Naive B cell (primary cell): ENCODE measurements around the gene LYPD6. TPM values are rescaled to one million over a fixed set of nuclear protein-coding genes. Genes with fewer than 3 reads are reported as not detected.
"Not testable (repeated sequence)": the region's sequence is repeated elsewhere in the genome, so short reads cannot be mapped to it uniquely, and the experiment has no call there.

ENCODE experiments used
- ATAC-seq, 2 donors: fragments of 150-1000 bp; cut with Tn5 transposase; 2 replicates each; pipeline ENCODE4 v1.10.0; 2021; ENCODE audit warnings: low read depth in 2 of 2, mild to moderate bottlenecking in 2 of 2, moderate library complexity in 2 of 2
- DNase-seq: peaks from one replicate; pipeline ENCODE4 v3.0.0; 2022
- H3K27ac Mint-ChIP-seq, 6 donors: one replicate each; pipeline ENCODE4 v1.8.0; 2020 to 2022; ENCODE audit warnings: mild to moderate bottlenecking in 6 of 6, mixed read lengths in 6 of 6, moderate library complexity in 5 of 6, inconsistent platforms in 2 of 6
- H3K27me3 Mint-ChIP-seq, 3 donors: one replicate each; pipeline ENCODE4 v1.8.0; 2021 to 2022; ENCODE audit warnings: mixed read lengths in 3 of 3, mild to moderate bottlenecking in 1 of 3
- H3K36me3 Mint-ChIP-seq, 2 donors: one replicate each; pipeline ENCODE4 v1.8.0; 2020 to 2022; ENCODE audit warnings: mixed read lengths in 2 of 2, inconsistent platforms in 1 of 2, mild to moderate bottlenecking in 1 of 2
- H3K4me1 Mint-ChIP-seq, 3 donors: one replicate each; pipeline ENCODE4 v1.8.0; 2020 to 2022; ENCODE audit warnings: mixed read lengths in 3 of 3, inconsistent platforms in 1 of 3, mild to moderate bottlenecking in 1 of 3, moderate library complexity in 1 of 3
- H3K4me3 Mint-ChIP-seq, 8 donors: one replicate each; pipeline ENCODE4 v1.8.0; 2020 to 2022; ENCODE audit warnings: mild to moderate bottlenecking in 8 of 8, mixed read lengths in 8 of 8, moderate library complexity in 8 of 8, inconsistent platforms in 2 of 8
- H3K9me3 Mint-ChIP-seq, 7 donors: one replicate each; pipeline ENCODE4 v1.8.0; 2020 to 2022; ENCODE audit warnings: mixed read lengths in 7 of 7, mild to moderate bottlenecking in 5 of 7, inconsistent platforms in 2 of 7, moderate library complexity in 1 of 7
- polyA plus RNA-seq, 6 donors: library from polyadenylated mRNA; unstranded; fragments of 300-500 nt; fragmentation: Illumina TruSeq; gene quantifications; one replicate each; pipeline ENCODE4 v1.2.3, GENCODE V29; 2021; ENCODE audit warnings: low read depth in 6 of 6

The LYPD6 gene
- polyA plus RNA-seq, 6 donors from 2014 or later: not detected

GRCh38 chr2:149486664-149487063 is 156.3 kb downstream of the LYPD6 start:
- Mint-ChIP-seq H3K36me3 (no peaks in the 10 kb centered on the region), H3K4me3 (no peak overlapping the region), H3K4me1 (no peaks in the 10 kb centered on the region), H3K27ac (no peak overlapping the region), H3K27me3 (peaks cover 0 to 13% (median 10%) of the 10 kb centered on the region in 3 donors), H3K9me3 (no peaks in the 10 kb centered on the region)
- DNase-seq (no peak), ATAC-seq (no peak)

DNA sequence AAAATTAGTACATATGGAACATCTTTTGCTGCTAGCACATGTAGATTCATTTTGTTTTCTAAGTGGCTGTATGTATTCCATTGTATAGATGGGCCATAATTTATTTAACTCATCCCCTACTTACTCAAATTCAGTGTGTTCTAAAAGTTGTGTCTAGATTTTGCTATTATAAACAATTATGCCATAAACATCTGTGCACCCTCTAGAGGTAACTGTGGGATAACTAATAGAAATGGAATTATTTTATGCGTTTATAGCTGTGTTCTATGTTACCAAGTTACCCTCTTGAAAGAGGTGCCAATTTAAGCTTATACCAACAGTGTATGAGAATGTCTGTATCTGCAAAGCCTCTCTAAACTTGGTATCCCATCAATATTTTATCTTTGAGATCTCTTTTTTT is 156.8 kb downstream of the LYPD6 start:
- ATAC-seq (no peak), DNase-seq (no peak)
- Mint-ChIP-seq H3K36me3 (no peaks in the 10 kb centered on the region), H3K4me3 (no peak overlapping the region), H3K9me3 (no peaks in the 10 kb centered on the region), H3K27ac (no peak overlapping the region), H3K27me3 (peaks cover 0 to 13% (median 10%) of the 10 kb centered on the region in 3 donors), H3K4me1 (no peaks in the 10 kb centered on the region)

DNA sequence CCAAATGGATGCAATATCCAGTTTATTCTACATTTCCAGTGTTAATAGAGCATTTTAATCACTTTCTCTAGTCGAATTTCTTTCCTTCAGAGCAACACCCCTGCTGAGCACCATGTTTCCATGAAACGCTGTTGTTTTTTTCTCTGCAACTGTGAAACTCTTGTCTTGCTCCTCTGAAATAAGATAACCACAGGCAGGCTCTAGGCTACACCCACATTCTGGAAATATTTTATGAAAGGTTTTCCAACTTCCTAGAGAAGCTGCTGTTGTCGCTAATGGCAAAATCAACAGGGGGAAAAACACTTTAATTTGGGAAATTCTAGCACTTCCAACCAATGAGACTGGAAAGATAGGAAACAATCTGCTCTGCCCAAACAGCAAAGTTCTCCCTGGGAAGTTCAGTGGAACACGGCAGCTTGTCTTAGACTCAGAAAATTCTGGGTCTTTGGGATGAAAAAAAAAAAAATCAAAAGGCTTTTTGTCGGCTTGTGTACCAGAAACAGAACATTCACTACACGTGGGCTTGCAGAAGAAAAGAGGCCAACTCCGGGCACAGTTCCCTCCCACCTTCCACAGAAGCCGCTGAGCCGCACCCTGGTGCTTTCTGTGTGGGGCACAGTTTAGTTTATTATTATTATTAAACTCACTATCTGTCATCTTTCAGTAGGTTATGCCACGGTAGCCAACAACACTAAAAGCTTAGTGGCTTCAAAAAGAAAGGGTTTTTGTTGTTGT is 158.5 kb downstream of the LYPD6 start:
- Mint-ChIP-seq H3K4me1 (no peaks in the 10 kb centered on the region), H3K27ac (no peak overlapping the region), H3K36me3 (no peaks in the 10 kb centered on the region), H3K9me3 (peaks cover 0 to 4% (median 2%) of the 10 kb centered on the region in 7 donors), H3K4me3 (no peak overlapping the region), H3K27me3 (peaks cover 9 to 13% (median 10%) of the 10 kb centered on the region in 3 donors)
- no peak for DNase-seq
- ATAC-seq: no peak

- H3K27me3 Mint-ChIP-seq: peaks cover 8 to 11% (median 9%) of the 10 kb centered on the region in 3 donors
- H3K27ac Mint-ChIP-seq: no peak overlapping the region
- H3K4me1 Mint-ChIP-seq: no peaks in the 10 kb centered on the region
- no peak for DNase-seq
- no peak overlapping the region for H3K4me3 Mint-ChIP-seq
- peaks cover 0 to 8% (median 2%) of the 10 kb centered on the region in 7 donors for H3K9me3 Mint-ChIP-seq
- no peak for ATAC-seq
- no peaks in the 10 kb centered on the region for H3K36me3 Mint-ChIP-seq
These were observed 159.1 kb downstream of the LYPD6 start for GRCh38 chr2:149489452-149489851.

DNA sequence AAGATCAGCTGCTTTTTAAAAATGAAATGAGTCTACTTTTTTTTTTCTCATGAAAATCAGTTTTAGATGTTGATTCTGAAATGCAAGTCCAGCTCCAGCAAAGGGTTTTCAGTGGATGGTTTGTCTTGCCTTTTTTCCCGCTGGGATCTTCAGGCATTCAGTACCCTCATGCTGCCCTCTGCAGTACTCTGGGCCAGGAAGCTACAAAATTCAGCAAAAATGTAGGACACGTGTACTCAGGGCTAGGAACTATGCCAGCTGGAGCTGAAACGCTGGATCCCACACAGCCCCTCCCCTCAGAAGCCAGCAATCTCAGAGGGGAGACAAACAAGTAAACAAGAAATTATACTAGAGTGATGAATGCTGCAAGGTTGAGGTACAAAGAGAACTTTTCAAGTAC is 159.9 kb downstream of the LYPD6 start:
- Mint-ChIP-seq H3K27ac (no peak overlapping the region), H3K27me3 (peaks cover 5 to 9% (median 9%) of the 10 kb centered on the region in 3 donors), H3K4me1 (no peaks in the 10 kb centered on the region), H3K9me3 (peaks cover 0 to 10% (median 4%) of the 10 kb centered on the region in 7 donors), H3K4me3 (no peak overlapping the region), H3K36me3 (no peaks in the 10 kb centered on the region)
- DNase-seq (no peak), ATAC-seq (no peak)

- H3K4me3 Mint-ChIP-seq: peak overlapping the region in 1 of 8 donors; percentile 1
- ATAC-seq: no peak
- no peaks in the 10 kb centered on the region for H3K36me3 Mint-ChIP-seq
These were observed 162.5 kb downstream of the LYPD6 start for GRCh38 chr2:149492923-149493322.

GRCh38 chr2:149499204-149499603 is 168.8 kb downstream of the LYPD6 start:
- not testable (repeated sequence) for DNase-seq, H3K36me3 Mint-ChIP-seq, H3K4me1 Mint-ChIP-seq, H3K4me3 Mint-ChIP-seq, H3K27ac Mint-ChIP-seq, ATAC-seq
- peaks cover 0 to 10% (median 0%) of the 10 kb centered on the region in 3 donors for H3K27me3 Mint-ChIP-seq
- peaks cover 0 to 25% (median 16%) of the 10 kb centered on the region in 7 donors for H3K9me3 Mint-ChIP-seq

More at GRCh38 chr2:149492923-149493322, 162.5 kb downstream of the LYPD6 start:
- Mint-ChIP-seq H3K9me3 (peaks cover 3 to 17% (median 9%) of the 10 kb centered on the region in 7 donors), H3K27me3 (peaks cover 5 to 10% (median 9%) of the 10 kb centered on the region in 3 donors), H3K4me1 (no peaks in the 10 kb centered on the region), H3K27ac (no peak overlapping the region)
- DNase-seq: no peak

- Mint-ChIP-seq H3K27me3 (peaks cover 0 to 28% (median 25%) of the 10 kb centered on the region in 3 donors), H3K9me3 (peaks cover 0 to 13% (median 4%) of the 10 kb centered on the region in 7 donors)
- H3K4me1 Mint-ChIP-seq, H3K27ac Mint-ChIP-seq, DNase-seq, H3K36me3 Mint-ChIP-seq, H3K4me3 Mint-ChIP-seq, ATAC-seq: not testable (repeated sequence)
These were observed 176.4 kb downstream of the LYPD6 start for GRCh38 chr2:149506808-149507207.

DNA sequence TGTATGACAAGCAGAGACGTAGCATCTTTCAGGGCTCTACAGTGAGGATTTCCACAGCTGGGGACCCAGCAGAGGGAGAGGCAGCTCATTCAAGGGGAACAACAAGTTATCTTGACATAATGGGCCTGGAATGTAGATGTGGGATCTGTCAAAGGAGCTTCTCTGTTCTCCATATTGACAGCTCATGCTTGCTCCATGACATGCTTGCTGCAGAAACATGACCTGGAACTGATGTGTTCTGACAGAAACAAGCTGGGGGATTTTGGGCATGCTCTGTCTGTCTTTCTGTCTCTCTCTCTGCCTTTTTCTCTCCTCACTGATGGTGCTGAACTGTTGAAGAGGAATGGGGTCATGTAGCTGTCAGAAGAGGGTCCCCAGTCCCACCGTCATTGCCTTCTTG is 177.6 kb downstream of the LYPD6 start:
- H3K4me1 Mint-ChIP-seq: no peaks in the 10 kb centered on the region
- H3K27ac Mint-ChIP-seq: no peak overlapping the region
- no peaks in the 10 kb centered on the region for H3K36me3 Mint-ChIP-seq
- H3K4me3 Mint-ChIP-seq: no peak overlapping the region
- H3K27me3 Mint-ChIP-seq: peaks cover 0 to 29% (median 28%) of the 10 kb centered on the region in 3 donors
- DNase-seq (no peak), ATAC-seq (no peak)
- peaks cover 0 to 10% (median 4%) of the 10 kb centered on the region in 7 donors for H3K9me3 Mint-ChIP-seq

- DNase-seq (no peak), ATAC-seq (no peak)
- peaks cover 0 to 4% (median 2%) of the 10 kb centered on the region in 7 donors for H3K9me3 Mint-ChIP-seq
- no peaks in the 10 kb centered on the region for H3K4me1 Mint-ChIP-seq
- no peak overlapping the region for H3K4me3 Mint-ChIP-seq
- H3K36me3 Mint-ChIP-seq: no peaks in the 10 kb centered on the region
- H3K27me3 Mint-ChIP-seq: peaks cover 0 to 17% (median 12%) of the 10 kb centered on the region in 3 donors
- no peak overlapping the region for H3K27ac Mint-ChIP-seq
These were observed 183.1 kb downstream of the LYPD6 start for GRCh38 chr2:149513461-149513860.
